OCI-LY1 (cell line): ENCODE measurements around the gene ACYP2.
"Not testable (repeated sequence)": the region's sequence is repeated elsewhere in the genome, so short reads cannot be mapped to it uniquely, and the experiment has no call there.

Source experiments
- H2AFZ ChIP-seq: fragments of 200-600 bp; sonication (generic), shearing (Covaris generic); 2 replicates; pipeline ENCODE4 v1.6.0; 2014; ENCODE audit warnings: antibody characterized with exemption, mild to moderate bottlenecking, low read length
- H3F3A ChIP-seq: fragments of 200-600 bp; sonication (generic), shearing (Covaris generic); 2 replicates; pipeline ENCODE4 v1.6.0; 2014; ENCODE audit warnings: mild to moderate bottlenecking, antibody characterized with exemption, low read length, moderate library complexity; ENCODE audit not compliant: insufficient read depth
- H3K27ac ChIP-seq: fragments of 200-600 bp; sonication (generic); 2 replicates; pipeline ENCODE4 v1.5.1; 2014; ENCODE audit warnings: low read length, mixed run types, mild to moderate bottlenecking, low read depth; ENCODE audit not compliant: poor library complexity, severe bottlenecking
- H3K27me3 ChIP-seq: fragments of 200-600 bp; sonication (generic); 2 replicates; pipeline ENCODE4 v1.6.0; 2014; ENCODE audit warnings: antibody characterized with exemption, mild to moderate bottlenecking, low read length, moderate library complexity; ENCODE audit not compliant: insufficient read depth
- H3K36me3 ChIP-seq: fragments of 200-600 bp; sonication (generic); 2 replicates; pipeline ENCODE4 v1.6.1; 2014; ENCODE audit warnings: mild to moderate bottlenecking, antibody characterized with exemption, low read length, moderate library complexity, mixed read lengths; ENCODE audit not compliant: insufficient read depth
- H3K4me1 ChIP-seq: fragments of 200-600 bp; sonication (generic); 2 replicates; pipeline ENCODE4 v1.5.1; 2014; ENCODE audit warnings: mild to moderate bottlenecking, low read length, moderate library complexity; ENCODE audit not compliant: insufficient read depth, severe bottlenecking
- H3K4me2 ChIP-seq: fragments of 200-600 bp; sonication (generic), shearing (Covaris generic); 2 replicates; pipeline ENCODE4 v1.6.1; 2014; ENCODE audit warnings: low read length
- H3K4me3 ChIP-seq: fragments of 200-600 bp; sonication (generic); 2 replicates; pipeline ENCODE4 v1.5.1; 2014; ENCODE audit warnings: low read length, low read depth, mild to moderate bottlenecking, mixed read lengths; ENCODE audit not compliant: poor library complexity, severe bottlenecking
- H3K79me2 ChIP-seq: fragments of 200-600 bp; shearing (Covaris generic); 2 replicates; pipeline ENCODE4 v1.6.1; 2016; ENCODE audit warnings: mixed run types, low read length, mixed read lengths; ENCODE audit not compliant: insufficient read depth
- H3K9ac ChIP-seq: fragments of 200-600 bp; sonication (generic), shearing (Covaris generic); 2 replicates; pipeline ENCODE4 v1.6.1; 2014; ENCODE audit warnings: mild to moderate bottlenecking, low read length, mixed read lengths
- H3K9me2 ChIP-seq: fragments of 200-600 bp; sonication (generic), shearing (Covaris generic); 2 replicates; pipeline ENCODE4 v1.6.1; 2014; ENCODE audit warnings: low read depth, mild to moderate bottlenecking, low read length, mixed read lengths
- H3K9me3 ChIP-seq: fragments of 200-600 bp; shearing (Covaris generic); 2 replicates; pipeline ENCODE4 v1.6.1; 2014; ENCODE audit warnings: low read length, mixed read lengths
- H4K20me1 ChIP-seq: fragments of 200-600 bp; sonication (generic), shearing (Covaris generic); 2 replicates; pipeline ENCODE4 v1.6.0; 2016; ENCODE audit warnings: mild to moderate bottlenecking, low read length; ENCODE audit not compliant: insufficient read depth
- CTCF ChIP-seq: fragments of 200-600 bp; sonication (generic), shearing (Covaris generic); IDR thresholded peaks from 2 replicates; pipeline ENCODE4 v1.5.1; 2017; ENCODE audit warnings: mild to moderate bottlenecking, antibody characterized with exemption, low read length, moderate library complexity, mixed read lengths
- EZH2 ChIP-seq: fragments of 200-600 bp; sonication (generic), shearing (Covaris generic); IDR thresholded peaks from 2 replicates; pipeline ENCODE4 v1.8.0; 2017; ENCODE audit warnings: borderline replicate concordance, mixed run types, mild to moderate bottlenecking, antibody characterized with exemption, low read length, moderate library complexity, mixed read lengths

Gene ACYP2

DNA sequence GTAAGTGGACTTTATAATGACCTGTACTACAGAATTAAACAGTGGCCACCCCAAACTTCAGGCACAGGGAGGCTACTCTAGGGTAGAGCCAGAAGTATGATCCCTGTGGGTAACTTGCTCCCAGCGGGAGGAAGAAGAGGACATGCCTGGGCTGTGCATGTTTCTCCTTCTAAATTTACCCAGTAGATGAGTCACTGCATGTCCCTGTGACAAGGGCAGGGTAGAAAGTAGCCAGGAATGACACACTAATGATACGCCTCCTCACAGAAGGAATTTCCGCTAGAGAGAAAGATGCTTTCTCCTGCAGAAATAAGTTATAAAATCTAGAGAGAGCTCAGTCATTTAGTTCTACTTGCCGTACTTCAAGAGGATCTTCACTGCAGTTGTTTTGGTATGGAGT lies 7.5 kb downstream of the ACYP2 start:
- Histone ChIP-seq H3F3A (no peaks in the 10 kb centered on the region), H3K4me2 (no peak overlapping the region)

DNA sequence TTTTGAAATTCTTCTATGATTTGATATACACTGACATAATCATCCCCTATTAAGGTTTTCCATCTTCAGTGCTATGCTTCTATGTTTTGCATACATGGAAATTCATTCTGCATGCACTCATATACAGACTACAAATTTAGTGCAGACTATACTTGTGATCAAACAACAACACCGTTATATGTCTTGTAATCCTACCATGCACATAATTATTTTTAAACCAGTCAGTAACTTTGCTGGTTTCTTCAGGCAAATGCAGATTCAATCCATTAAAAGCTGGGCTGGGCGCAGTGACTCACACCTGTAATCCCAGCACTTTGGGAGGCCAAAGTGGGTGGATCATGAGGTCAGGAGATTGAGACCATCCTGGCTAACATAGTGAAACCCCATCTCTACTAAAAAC lies 11.8 kb downstream of the ACYP2 start:
- H4K20me1 ChIP-seq, H3K4me2 ChIP-seq, H2AFZ ChIP-seq, H3K9me2 ChIP-seq, H3K27ac ChIP-seq, H3K79me2 ChIP-seq, H3K9ac ChIP-seq, H3K4me3 ChIP-seq, H3F3A ChIP-seq, H3K27me3 ChIP-seq, H3K9me3 ChIP-seq, H3K4me1 ChIP-seq, H3K36me3 ChIP-seq: not testable (repeated sequence)

More for the DNA sequence above, 7.5 kb downstream of the ACYP2 start:
- Histone ChIP-seq H2AFZ (no peak overlapping the region), H3K9ac (no peak overlapping the region), H3K27me3 (no peaks in the 10 kb centered on the region), H3K27ac (no peak overlapping the region), H3K9me2 (no peaks in the 10 kb centered on the region), H3K9me3 (peaks cover 21% of the 10 kb centered on the region), H3K4me3 (no peak overlapping the region), H4K20me1 (no peaks in the 10 kb centered on the region), H3K79me2 (no peaks in the 10 kb centered on the region), H3K4me1 (no peaks in the 10 kb centered on the region), H3K36me3 (peaks cover 21% of the 10 kb centered on the region)
- no peak for TF ChIP-seq CTCF
- TF ChIP-seq EZH2, result no peak

GRCh38 chr2:54133056-54133455 lies 17.6 kb downstream of the ACYP2 start:
- Histone ChIP-seq H3K4me3 (no peak overlapping the region), H3K27me3 (no peaks in the 10 kb centered on the region), H3K36me3 (no peaks in the 10 kb centered on the region), H3K4me2 (no peak overlapping the region), H3F3A (no peaks in the 10 kb centered on the region), H2AFZ (no peak overlapping the region), H3K4me1 (no peaks in the 10 kb centered on the region), H3K79me2 (no peaks in the 10 kb centered on the region), H3K9me3 (no peaks in the 10 kb centered on the region), H3K9ac (no peak overlapping the region), H3K27ac (no peak overlapping the region), H4K20me1 (no peaks in the 10 kb centered on the region), H3K9me2 (no peaks in the 10 kb centered on the region; the same call in 1 of the 2 replicates)
- TF ChIP-seq EZH2, result no peak
- TF ChIP-seq CTCF, result no peak

DNA sequence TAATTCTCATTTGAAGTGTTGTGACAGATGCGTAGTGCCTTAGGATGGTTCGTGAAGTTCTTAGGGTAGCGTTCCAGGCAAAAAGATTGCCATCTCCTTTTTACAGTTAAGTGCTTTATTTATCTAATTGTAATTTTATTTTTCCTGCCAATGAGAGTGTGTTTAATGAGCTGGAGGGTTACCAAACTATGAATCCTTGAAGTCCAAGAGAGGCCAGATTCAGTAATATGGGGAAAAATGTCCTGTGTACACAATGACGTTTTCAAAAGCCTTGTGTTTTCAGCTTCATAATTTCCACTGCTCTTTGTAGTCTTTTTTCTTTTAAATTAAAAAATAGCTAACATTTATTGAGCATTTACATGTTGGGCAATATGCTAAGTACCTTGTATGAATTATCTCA lies 23.8 kb downstream of the ACYP2 start:
- no peak overlapping the region for H2AFZ ChIP-seq

More for the DNA sequence above, 23.8 kb downstream of the ACYP2 start:
- no peaks in the 10 kb centered on the region; the same call in 1 of the 2 replicates for H3K9me2 ChIP-seq
- no peak overlapping the region for H3K4me2 ChIP-seq
- no peaks in the 10 kb centered on the region for H3K9me3 ChIP-seq
- H3K4me1 ChIP-seq, result no peaks in the 10 kb centered on the region
- no peak overlapping the region for H3K4me3 ChIP-seq
- TF ChIP-seq CTCF (no peak), EZH2 (no peak)
- no peaks in the 10 kb centered on the region for H3K79me2 ChIP-seq
- H3K36me3 ChIP-seq, result no peaks in the 10 kb centered on the region
- no peak overlapping the region for H3K27ac ChIP-seq
- H4K20me1 ChIP-seq, result no peaks in the 10 kb centered on the region
- H3F3A ChIP-seq, result no peaks in the 10 kb centered on the region
- no peak overlapping the region for H3K9ac ChIP-seq
- no peaks in the 10 kb centered on the region for H3K27me3 ChIP-seq
